ENCODE measurements around the gene RPL29. TPM values are rescaled to one million over a fixed set of nuclear protein-coding genes. Genes with fewer than 3 reads are reported as not detected.

The RPL29 gene
- total and polyA plus RNA-seq, 9 donors, result 1,785 to 3,982 (median 1,999) TPM

DNA sequence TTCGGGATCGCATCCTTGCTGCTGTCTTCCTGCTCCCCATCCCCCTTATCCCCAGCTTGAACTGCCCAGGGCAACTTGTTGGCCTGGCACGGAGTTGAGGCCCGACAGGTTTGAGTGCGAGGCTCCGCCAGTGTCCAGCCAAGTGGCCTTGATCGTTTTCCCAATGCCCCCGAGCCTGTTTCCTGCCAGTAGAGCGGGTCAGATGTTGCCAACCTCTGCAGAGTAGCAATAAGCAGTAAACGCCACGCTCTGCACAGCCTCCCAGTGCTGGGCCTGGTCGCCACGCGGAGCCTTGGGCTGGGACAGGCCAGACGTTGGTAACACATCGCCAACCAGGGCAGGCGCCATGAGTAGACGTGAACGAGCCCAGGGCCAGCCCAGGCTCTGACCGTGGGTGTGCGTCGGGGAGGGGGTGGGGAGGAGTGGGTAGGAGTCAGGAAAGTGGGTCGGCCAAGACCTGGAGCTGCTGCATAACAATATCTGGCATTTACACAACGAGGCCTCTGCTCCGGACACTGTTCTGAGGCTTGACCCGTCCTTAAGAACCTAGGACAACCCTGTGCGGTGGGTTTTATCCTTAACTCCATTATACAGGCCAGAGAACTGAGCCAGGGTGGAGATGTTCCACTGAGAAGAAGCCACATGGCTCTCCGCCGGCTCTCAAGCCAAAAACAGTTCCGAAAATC is 21.3 kb downstream of the RPL29 start:
- TF ChIP-seq EP300 (IDR thresholded peaks at IDR 0.05), result no peak
- TF ChIP-seq, protein P1, sequence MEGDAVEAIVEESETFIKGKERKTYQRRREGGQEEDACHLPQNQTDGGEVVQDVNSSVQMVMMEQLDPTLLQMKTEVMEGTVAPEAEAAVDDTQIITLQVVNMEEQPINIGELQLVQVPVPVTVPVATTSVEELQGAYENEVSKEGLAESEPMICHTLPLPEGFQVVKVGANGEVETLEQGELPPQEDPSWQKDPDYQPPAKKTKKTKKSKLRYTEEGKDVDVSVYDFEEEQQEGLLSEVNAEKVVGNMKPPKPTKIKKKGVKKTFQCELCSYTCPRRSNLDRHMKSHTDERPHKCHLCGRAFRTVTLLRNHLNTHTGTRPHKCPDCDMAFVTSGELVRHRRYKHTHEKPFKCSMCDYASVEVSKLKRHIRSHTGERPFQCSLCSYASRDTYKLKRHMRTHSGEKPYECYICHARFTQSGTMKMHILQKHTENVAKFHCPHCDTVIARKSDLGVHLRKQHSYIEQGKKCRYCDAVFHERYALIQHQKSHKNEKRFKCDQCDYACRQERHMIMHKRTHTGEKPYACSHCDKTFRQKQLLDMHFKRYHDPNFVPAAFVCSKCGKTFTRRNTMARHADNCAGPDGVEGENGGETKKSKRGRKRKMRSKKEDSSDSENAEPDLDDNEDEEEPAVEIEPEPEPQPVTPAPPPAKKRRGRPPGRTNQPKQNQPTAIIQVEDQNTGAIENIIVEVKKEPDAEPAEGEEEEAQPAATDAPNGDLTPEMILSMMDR (IDR thresholded peaks at IDR 0.05), result peak in 1 of 3 donors; percentile 6
- intact Hi-C loops (cut with DNase I), result loop anchor here in 1 of 4 donors (1.0 kb wide), 1 partner anchor 32 kb away; the partner anchor contains the start of gene PARP3
- peak; percentile 51 to 69 (median 66) for DNase-seq
- Histone ChIP-seq H3K4me1 (ENCODE audit: insufficient read depth) (peaks cover 3% of the 10 kb centered on the region), H3K9me3 (no peaks in the 10 kb centered on the region), H3K27ac (peak overlapping the region; percentile 78 to 88), H3K27me3 (no peaks in the 10 kb centered on the region), H3K36me3 (no peaks in the 10 kb centered on the region), H3K4me3 (peak overlapping the region; percentile 44)
- 10 to 18% (median 13%) methylated on average over 30 of the region's 30 CpGs for WGBS, 3 donors

DNA sequence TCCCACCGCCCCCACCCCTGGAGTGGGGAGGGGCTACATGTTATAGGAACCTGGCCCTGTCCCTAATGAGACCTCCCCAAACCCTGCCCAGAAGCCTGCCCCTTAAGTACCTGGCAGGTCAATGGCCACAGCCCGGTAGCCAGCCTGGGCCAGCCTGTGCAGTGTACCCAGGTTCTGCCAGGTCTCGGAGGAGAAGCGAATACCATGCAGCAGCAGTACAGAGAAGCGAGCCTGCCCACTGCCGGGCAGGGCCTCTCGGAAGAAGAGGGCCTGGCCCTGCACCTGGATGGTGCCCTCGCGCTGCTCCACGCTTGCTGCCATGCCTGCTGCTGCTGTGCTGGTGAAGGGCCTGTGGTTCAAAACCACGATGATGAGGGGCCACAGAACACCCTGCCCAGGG is 24.3 kb downstream of the RPL29 start:
- no peak overlapping the region for H3K4me3 ChIP-seq
- WGBS, 3 donors, result 90 to 97% (median 93%) methylated on average over 10 to 11 of the region's 11 CpGs
- no peaks in the 10 kb centered on the region for H3K9me3 ChIP-seq
- peak in 1 of 5 donors; percentile 16 for DNase-seq
- H3K36me3 ChIP-seq, result no peaks in the 10 kb centered on the region
- H3K27me3 ChIP-seq, result no peaks in the 10 kb centered on the region
- peaks cover 11% of the 10 kb centered on the region for H3K4me1 ChIP-seq (ENCODE audit: insufficient read depth)
- intact Hi-C loops (cut with DNase I), result no loop called here
- TF ChIP-seq POLR2A (IDR thresholded peaks at IDR 0.05), result no peak
- no peak overlapping the region for H3K27ac ChIP-seq

DNA sequence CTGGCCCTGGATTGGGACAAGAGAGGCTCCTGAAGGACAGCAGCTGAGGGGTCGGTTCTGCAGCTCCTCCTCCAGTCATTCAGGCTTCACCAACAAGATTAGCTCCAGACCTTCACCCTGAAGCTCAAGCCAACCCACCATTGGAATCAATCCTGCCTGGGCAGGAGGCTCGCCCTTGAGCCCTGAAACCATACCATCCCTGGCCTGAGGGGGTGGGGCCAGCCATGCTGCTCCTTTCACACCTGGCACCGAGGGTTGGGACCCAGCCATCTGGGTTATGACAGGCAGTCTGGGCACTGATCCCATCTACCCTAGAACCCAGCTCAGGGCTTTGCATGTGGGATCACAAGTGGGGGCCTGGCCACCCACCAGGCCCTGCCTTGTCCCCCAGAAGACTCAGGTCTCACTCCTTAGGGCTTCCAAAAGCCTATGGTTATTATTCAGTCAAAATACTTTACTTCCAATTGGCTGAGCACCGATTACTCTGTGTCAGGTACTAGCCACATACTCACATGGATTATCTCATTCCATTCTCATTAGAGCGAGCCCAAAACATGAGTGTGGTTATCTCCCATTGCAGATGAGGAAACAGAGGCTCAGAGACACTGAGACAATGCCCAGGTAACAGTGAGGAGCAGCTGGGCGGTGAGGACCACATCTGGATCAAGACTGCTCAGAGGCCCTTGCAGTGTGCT is 24.9 kb downstream of the RPL29 start:
- intact Hi-C loops (cut with DNase I), result no loop called here
- H3K4me3 ChIP-seq, result no peak overlapping the region
- H3K36me3 ChIP-seq, result no peaks in the 10 kb centered on the region
- 74 to 77% (median 75%) methylated on average over 6 of the region's 6 CpGs for WGBS, 3 donors
- H3K27me3 ChIP-seq, result no peaks in the 10 kb centered on the region
- no peak for DNase-seq
- no peak overlapping the region for H3K27ac ChIP-seq
- no peak for TF ChIP-seq EP300 (IDR thresholded peaks at IDR 0.05)
- TF ChIP-seq, protein P1 (IDR thresholded peaks at IDR 0.05), result no peak
- no peaks in the 10 kb centered on the region for H3K9me3 ChIP-seq
- H3K4me1 ChIP-seq (ENCODE audit: insufficient read depth), result peaks cover 11% of the 10 kb centered on the region

DNA sequence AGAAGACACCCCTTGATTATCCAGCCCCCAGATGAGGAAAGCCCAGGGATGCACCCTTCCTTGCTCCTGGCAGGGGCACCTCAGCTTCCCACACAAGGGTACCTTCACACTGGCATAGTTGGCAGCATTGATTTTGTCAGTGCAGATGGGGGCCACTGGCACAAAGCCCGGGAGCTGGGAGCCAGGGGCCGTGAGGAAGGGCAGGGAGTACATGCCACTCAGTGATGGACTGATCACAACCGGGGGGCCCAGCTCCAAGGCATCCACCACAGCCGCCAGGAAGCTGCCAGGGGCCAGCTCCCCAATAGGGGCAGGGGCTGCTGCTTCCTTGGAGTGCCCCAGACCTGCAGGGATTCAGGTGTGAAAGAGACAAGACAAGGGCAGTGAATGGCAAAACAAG is 25.9 kb downstream of the RPL29 start:
- Histone ChIP-seq H3K9me3 (no peaks in the 10 kb centered on the region), H3K27ac (no peak overlapping the region), H3K27me3 (no peaks in the 10 kb centered on the region), H3K4me3 (no peak overlapping the region), H3K36me3 (no peaks in the 10 kb centered on the region), H3K4me1 (ENCODE audit: insufficient read depth) (peaks cover 11% of the 10 kb centered on the region)
- intact Hi-C loops (cut with DNase I), result no loop called here
- DNase-seq, result no peak
- WGBS, 3 donors, result 70 to 79% (median 73%) methylated on average over 4 of the region's 4 CpGs
- TF ChIP-seq, protein P1 (IDR thresholded peaks at IDR 0.05), result no peak
- no peak for TF ChIP-seq EP300 (IDR thresholded peaks at IDR 0.05)
- TF ChIP-seq POLR2A (IDR thresholded peaks at IDR 0.05), result no peak

Data from ovary (tissue), 9 donors.